Measurements from ENCODE around the gene IPPK. TPM values are rescaled to one million over a fixed set of nuclear protein-coding genes. Genes with fewer than 3 reads are reported as not detected.

The IPPK gene
- total and polyA plus RNA-seq, 2 of the 8 experiments (the other 6 are each of a cell fraction or from before 2014, with no cell fraction given), result 10.5 to 13.6 TPM

GRCh38 chr9:92682269-92682668 lies 12.3 kb upstream of the IPPK start (continued):
- TF ChIP-seq CHD7 (IDR thresholded peaks at IDR 0.05; ENCODE audit: insufficient replicate concordance, low read length), result no peak
- TF ChIP-seq JUND (IDR thresholded peaks at IDR 0.05; ENCODE audit: low read length), result no peak
- no peak for TF ChIP-seq PHF8 (conservative IDR thresholded peaks at IDR 0.05; ENCODE audit: low read depth, low read length)
- no peak for TF ChIP-seq ZNF274 (IDR thresholded peaks at IDR 0.05; ENCODE audit: borderline replicate concordance, extremely low read depth, low read length)

All from H1 (cell line).